HFF-Myc (cell line): ENCODE data around the gene INPP5A.
A peak's percentile ranks its signal among the peaks of the same experiment; 100 is the strongest.

Source experiments
- DNase-seq: peaks from one replicate; pipeline ENCODE4 v3.0.0-alpha.2; 2011; ENCODE audit warnings: low read depth; ENCODE audit errors: extremely low read depth
- H3K4me3 ChIP-seq: replicated peaks from 2 replicates; pipeline ENCODE4 v1.5.1; 2011; ENCODE audit warnings: low read depth, mild to moderate bottlenecking, control low read depth, low read length
- CTCF ChIP-seq: IDR thresholded peaks from 2 replicates; pipeline ENCODE4 v1.5.1; 2012; ENCODE audit warnings: mild to moderate bottlenecking, low read depth, low read length, control low read depth; ENCODE audit errors: missing control alignments

Gene INPP5A

GRCh38 chr10:132786884-132787494 lies 249.4 kb downstream of the INPP5A start:
- no peak overlapping the region for H3K4me3 ChIP-seq
- no peak for TF ChIP-seq CTCF

GRCh38 chr10:132787495-132788179 lies 250.1 kb downstream of the INPP5A start:
- H3K4me3 ChIP-seq: no peak overlapping the region
- no peak for DNase-seq
- TF ChIP-seq CTCF: no peak

More at GRCh38 chr10:132786884-132787494, 249.4 kb downstream of the INPP5A start:
- DNase-seq: no peak

- TF ChIP-seq CTCF: peak; percentile 22
- no peak for DNase-seq
- no peak overlapping the region for H3K4me3 ChIP-seq
Measured at GRCh38 chr10:132788180-132788830, 250.7 kb downstream of the INPP5A start.

- TF ChIP-seq CTCF: no peak
- H3K4me3 ChIP-seq: no peak overlapping the region
- no peak for DNase-seq
Measured at GRCh38 chr10:132788831-132789219, 251.2 kb downstream of the INPP5A start.

GRCh38 chr10:132789659-132790148 lies 252.1 kb downstream of the INPP5A start:
- H3K4me3 ChIP-seq: no peak overlapping the region
- TF ChIP-seq CTCF: no peak
- DNase-seq: no peak

- H3K4me3 ChIP-seq: no peak overlapping the region
- no peak for TF ChIP-seq CTCF
- no peak for DNase-seq
Measured at GRCh38 chr10:132790470-132790869, 252.9 kb downstream of the INPP5A start.
